HepG2 (cell line): ENCODE data around the gene CNGA2. TPM values are rescaled to one million over a fixed set of nuclear protein-coding genes. Genes with fewer than 3 reads are reported as not detected.

Experiments
- ATAC-seq: fragments of 200-7000 bp; cut with Tn5 transposase; 3 replicates; pipeline ENCODE4 v1.9.1; 2020; ENCODE audit warnings: mild to moderate bottlenecking, moderate library complexity
- BruUV-seq: library from RNA; stranded (reverse); fragments of 400-500 nt; replicated peaks from 2 replicates; lab custom pipeline; 2021; lab: Mats Ljungman, UMichigan
- CTCF ChIA-PET: fragments of 300-600 bp; formaldehyde crosslinking; extraction: SDS; loops from one replicate; lab custom pipeline; 2021; ENCODE audit warnings: low total read pairs, inconsistent platforms, low intra/inter-chr PET ratio; lab: Yijun Ruan, JAX
- POLR2A ChIA-PET: fragments of 350-600 bp; sonication (Branson Sonifier 250); formaldehyde crosslinking; loops from one replicate; lab custom pipeline; 2020; ENCODE audit warnings: antibody characterized with exemption, inconsistent platforms; lab: Yijun Ruan, JAX
- DNase-seq: peaks from one replicate; pipeline ENCODE4 v3.0.0-alpha.2; 2015; ENCODE audit warnings: low spot score
- FAIRE-seq: peaks from 3 replicates; lab custom pipeline; 2011; peaks lifted over from hg19 to GRCh38; lab: Jason Lieb, UNC
- H2AFZ ChIP-seq: one replicate; pipeline ENCODE4 v1.6.1; 2011; ENCODE audit warnings: low read length, inconsistent platforms
- H3K27ac ChIP-seq: fragments of 300-600 bp; 3 replicates; pipeline ENCODE4 v1.8.0; 2011; ENCODE audit warnings: mixed run types, mild to moderate bottlenecking, mixed read lengths, low read length, inconsistent platforms; ENCODE audit not compliant: insufficient read depth; ENCODE audit errors: extremely low read length
- H3K27me3 ChIP-seq, 2 experiments: fragments of 200-600 bp in 1 of 2; 2 replicates in 1 of 2; 3 replicates in 1 of 2; pipeline versions ENCODE4 v1.6.0 to v1.8.0; 2011; ENCODE audit warnings: low read length in 2 of 2, mild to moderate bottlenecking in 2 of 2, moderate library complexity in 2 of 2, inconsistent platforms in 1 of 2; ENCODE audit not compliant: insufficient read depth in 2 of 2, control insufficient read depth in 1 of 2
- H3K36me3 ChIP-seq, 2 experiments: fragments of 200-600 bp in 1 of 2; replicated peaks in 1 of 2; 2 replicates in 1 of 2; 3 replicates in 1 of 2; pipeline versions ENCODE4 v1.5.1 to v1.8.0; 2011; ENCODE audit warnings: low read length in 2 of 2, inconsistent platforms in 1 of 2; ENCODE audit not compliant: insufficient read depth in 2 of 2, control insufficient read depth in 1 of 2
- H3K4me1 ChIP-seq: 2 replicates; pipeline ENCODE4 v1.5.1; 2012; ENCODE audit warnings: low read length, inconsistent platforms; ENCODE audit not compliant: insufficient read depth
- H3K4me2 ChIP-seq: 2 replicates; pipeline ENCODE4 v1.6.0; 2011; ENCODE audit warnings: low read depth, low read length, inconsistent platforms
- H3K4me3 ChIP-seq, 3 experiments: fragments of 200-600 bp in 1 of 3; sonication (generic), shearing (Covaris generic) in 1 of 3; replicated peaks in 1 of 3; 2 replicates each; pipeline ENCODE4 v1.5.1; 2011 to 2016; ENCODE audit warnings: low read length in 3 of 3, inconsistent platforms in 2 of 3, low read depth in 2 of 3, mild to moderate bottlenecking in 2 of 3, control low read depth in 1 of 3, mixed read lengths in 1 of 3; ENCODE audit not compliant: insufficient read depth in 1 of 3
- H3K79me2 ChIP-seq: one replicate; pipeline ENCODE4 v1.6.1; 2011; ENCODE audit warnings: low read length, inconsistent platforms; ENCODE audit not compliant: insufficient read depth
- H3K9ac ChIP-seq: 2 replicates; pipeline ENCODE4 v1.6.0; 2011; ENCODE audit warnings: mild to moderate bottlenecking, low read depth, low read length, inconsistent platforms; ENCODE audit not compliant: insufficient read depth
- H3K9me3 ChIP-seq: 2 replicates; pipeline ENCODE4 v1.5.1; 2012; ENCODE audit warnings: mild to moderate bottlenecking, low read length
- H4K20me1 ChIP-seq: 2 replicates; pipeline ENCODE4 v1.6.0; 2011; ENCODE audit warnings: inconsistent platforms, mild to moderate bottlenecking, low read length, moderate library complexity; ENCODE audit not compliant: insufficient read depth
- HNRNPK ChIP-seq: fragments of 200-400 bp; formaldehyde crosslinking; IDR thresholded peaks from 2 replicates; pipeline ENCODE4 v1.6.1; 2018; ENCODE audit warnings: low read length, low read depth, moderate library complexity, mild to moderate bottlenecking; ENCODE audit not compliant: poor library complexity, severe bottlenecking
- KLF9 ChIP-seq: IDR thresholded peaks from 2 replicates; pipeline ENCODE4 v1.6.1; 2016; ENCODE audit warnings: low read depth
- MED8 ChIP-seq: sonication (generic); formaldehyde crosslinking; IDR thresholded peaks from 2 replicates; pipeline ENCODE4 v1.8.1; 2023; ENCODE audit warnings: mild to moderate bottlenecking, missing genetic modification reagents; ENCODE audit not compliant: insufficient replicate concordance
- MYNN ChIP-seq: sonication (generic); formaldehyde crosslinking; IDR thresholded peaks from 2 replicates; pipeline ENCODE4 v1.4.0; 2020; ENCODE audit warnings: mild to moderate bottlenecking, low read depth, missing genetic modification reagents
- PLRG1 ChIP-seq: fragments of 450-650 bp; conservative IDR thresholded peaks from 2 replicates; pipeline ENCODE4 v1.6.1; 2016
- ZNF660 ChIP-seq: sonication (generic); formaldehyde crosslinking; IDR thresholded peaks from 2 replicates; pipeline ENCODE4 v1.5.1; 2020; ENCODE audit warnings: mild to moderate bottlenecking, low read depth, missing genetic modification reagents, borderline replicate concordance
- ZNF879 ChIP-seq: sonication (generic); formaldehyde crosslinking; IDR thresholded peaks from 2 replicates; pipeline ENCODE4 v1.8.1; 2023; ENCODE audit warnings: missing genetic modification reagents
- ZNF891 ChIP-seq: sonication (generic); formaldehyde crosslinking; IDR thresholded peaks from 2 replicates; pipeline ENCODE4 v1.5.0; 2020; ENCODE audit warnings: mild to moderate bottlenecking, missing genetic modification reagents
- WGBS: methylation state at CpG from one replicate; pipeline ENCODE4 v1.1.6; 2017; ENCODE audit warnings: low lambda C conversion rate; 5-methylcytosine and 5-hydroxymethylcytosine counted together
- in situ Hi-C: cut with HindIII; loops from 2 replicates; pipeline ENCODE4 v1.10.0; 2017; ENCODE audit warnings: low pct_unique_long_range_greater_than_20kb; ENCODE audit not compliant: extremely low pct_ligation_motif_present
- intact Hi-C: fragments of 100-400 bp; cut with micrococcal nuclease; formaldehyde crosslinking; loops from one replicate; pipeline ENCODE4 v1.10.0; 2022; ENCODE audit not compliant: unreplicated experiment
- polyA plus RNA-seq, 8 experiments: library from polyadenylated mRNA; depleted of rRNA in 3 of 8; stranded (reverse) in 7 of 8; unstranded in 1 of 8; fragments of >200 nt; fragmentation: Illumina TruSeq in 4 of 8; extraction: Trizol in 4 of 8; gene quantifications; 2 replicates each; pipeline versions ENCODE4 v1.2.1 to v1.2.3, GENCODE V29; 2011 to 2016; ENCODE audit warnings: low read depth in 4 of 8, missing spikeins in 1 of 8, mixed read lengths in 1 of 8; ENCODE audit not compliant: insufficient read depth in 1 of 8
- total RNA-seq, 5 experiments: library from RNA; depleted of rRNA; stranded (reverse); fragments of >200 nt; fragmentation: Illumina TruSeq; extraction: Trizol; gene quantifications; 2 replicates each; pipeline ENCODE4 v1.2.3, GENCODE V29; 2016; ENCODE audit warnings: low read depth in 1 of 5
- TF ChIP-seq, protein P1 (sequence below): sonication (generic); formaldehyde crosslinking; IDR thresholded peaks from 2 replicates; pipeline ENCODE4 v1.9.0; 2022; ENCODE audit warnings: missing genetic modification reagents, mild to moderate bottlenecking, borderline replicate concordance
- TF ChIP-seq, protein P2 (sequence below): sonication (generic); formaldehyde crosslinking; IDR thresholded peaks from 2 replicates; pipeline ENCODE4 v1.5.0; 2020; ENCODE audit warnings: missing genetic modification reagents
- TF ChIP-seq, protein P3 (sequence below): sonication (generic); formaldehyde crosslinking; IDR thresholded peaks from 2 replicates; pipeline ENCODE4 v1.5.0; 2020; ENCODE audit warnings: missing genetic modification reagents, mild to moderate bottlenecking, borderline replicate concordance
- TF ChIP-seq, protein P4 (sequence below): sonication (generic); formaldehyde crosslinking; IDR thresholded peaks from 2 replicates; pipeline ENCODE4 v1.4.0; 2020; ENCODE audit warnings: missing genetic modification reagents

The CNGA2 gene
- total and polyA plus RNA-seq, 2 of the 13 experiments (the other 11 are each of a cell fraction or from before 2014, with no cell fraction given) = not detected

DNA sequence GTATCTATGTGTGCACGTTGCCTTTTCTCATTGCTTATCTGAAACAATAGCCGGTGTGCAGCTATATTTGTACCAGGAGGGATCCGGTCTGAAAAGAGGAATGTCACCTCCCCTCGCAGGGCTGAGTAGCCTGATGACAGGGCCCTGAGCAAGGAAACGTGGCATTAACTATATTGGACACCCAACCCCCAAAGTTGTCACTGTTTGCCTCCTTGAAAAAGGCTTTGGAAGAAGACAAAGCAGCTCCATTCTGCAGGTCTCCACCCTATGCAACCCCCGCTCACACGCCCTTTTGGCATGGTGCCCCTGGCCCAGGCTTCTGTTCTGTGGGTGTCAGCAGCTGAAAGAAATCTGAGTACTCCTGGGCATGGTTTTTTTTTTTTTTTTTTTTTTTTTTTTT, 31.1 kb upstream of the CNGA2 start:
- H3K36me3 ChIP-seq = no peaks in the 10 kb centered on the region
- TF ChIP-seq, protein P1, sequence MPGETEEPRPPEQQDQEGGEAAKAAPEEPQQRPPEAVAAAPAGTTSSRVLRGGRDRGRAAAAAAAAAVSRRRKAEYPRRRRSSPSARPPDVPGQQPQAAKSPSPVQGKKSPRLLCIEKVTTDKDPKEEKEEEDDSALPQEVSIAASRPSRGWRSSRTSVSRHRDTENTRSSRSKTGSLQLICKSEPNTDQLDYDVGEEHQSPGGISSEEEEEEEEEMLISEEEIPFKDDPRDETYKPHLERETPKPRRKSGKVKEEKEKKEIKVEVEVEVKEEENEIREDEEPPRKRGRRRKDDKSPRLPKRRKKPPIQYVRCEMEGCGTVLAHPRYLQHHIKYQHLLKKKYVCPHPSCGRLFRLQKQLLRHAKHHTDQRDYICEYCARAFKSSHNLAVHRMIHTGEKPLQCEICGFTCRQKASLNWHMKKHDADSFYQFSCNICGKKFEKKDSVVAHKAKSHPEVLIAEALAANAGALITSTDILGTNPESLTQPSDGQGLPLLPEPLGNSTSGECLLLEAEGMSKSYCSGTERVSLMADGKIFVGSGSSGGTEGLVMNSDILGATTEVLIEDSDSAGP = no peak
- TF ChIP-seq HNRNPK (no peak), ZNF879 (CRISPR knock-in tag) (no peak), ZNF660 (CRISPR knock-in tag) (no peak), KLF9 (CRISPR knock-in tag) (no peak), ZNF891 (no peak), MYNN (no peak), MED8 (CRISPR knock-in tag) (no peak), PLRG1 (no peak)
- TF ChIP-seq, protein P2, sequence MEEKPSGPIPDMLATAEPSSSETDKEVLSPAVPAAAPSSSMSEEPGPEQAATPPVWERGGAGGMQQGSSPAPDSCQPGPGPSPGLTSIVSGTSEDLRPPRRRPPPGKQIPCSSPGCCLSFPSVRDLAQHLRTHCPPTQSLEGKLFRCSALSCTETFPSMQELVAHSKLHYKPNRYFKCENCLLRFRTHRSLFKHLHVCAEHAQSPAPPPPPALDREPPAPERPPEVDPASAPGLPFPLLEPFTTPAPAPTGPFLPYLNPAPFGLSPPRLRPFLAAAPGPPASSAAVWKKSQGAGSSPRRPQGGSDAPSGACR (CRISPR knock-in tag) = no peak
- TF ChIP-seq, protein P3, sequence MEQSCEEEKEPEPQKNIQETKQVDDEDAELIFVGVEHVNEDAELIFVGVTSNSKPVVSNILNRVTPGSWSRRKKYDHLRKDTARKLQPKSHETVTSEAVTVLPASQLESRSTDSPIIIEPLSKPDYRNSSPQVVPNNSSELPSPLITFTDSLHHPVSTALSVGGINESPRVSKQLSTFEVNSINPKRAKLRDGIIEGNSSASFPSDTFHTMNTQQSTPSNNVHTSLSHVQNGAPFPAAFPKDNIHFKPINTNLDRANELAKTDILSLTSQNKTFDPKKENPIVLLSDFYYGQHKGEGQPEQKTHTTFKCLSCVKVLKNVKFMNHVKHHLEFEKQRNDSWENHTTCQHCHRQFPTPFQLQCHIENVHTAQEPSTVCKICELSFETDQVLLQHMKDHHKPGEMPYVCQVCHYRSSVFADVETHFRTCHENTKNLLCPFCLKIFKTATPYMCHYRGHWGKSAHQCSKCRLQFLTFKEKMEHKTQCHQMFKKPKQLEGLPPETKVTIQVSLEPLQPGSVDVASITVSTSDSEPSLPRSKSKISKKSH (CRISPR knock-in tag) = no peak
- TF ChIP-seq, protein P4, sequence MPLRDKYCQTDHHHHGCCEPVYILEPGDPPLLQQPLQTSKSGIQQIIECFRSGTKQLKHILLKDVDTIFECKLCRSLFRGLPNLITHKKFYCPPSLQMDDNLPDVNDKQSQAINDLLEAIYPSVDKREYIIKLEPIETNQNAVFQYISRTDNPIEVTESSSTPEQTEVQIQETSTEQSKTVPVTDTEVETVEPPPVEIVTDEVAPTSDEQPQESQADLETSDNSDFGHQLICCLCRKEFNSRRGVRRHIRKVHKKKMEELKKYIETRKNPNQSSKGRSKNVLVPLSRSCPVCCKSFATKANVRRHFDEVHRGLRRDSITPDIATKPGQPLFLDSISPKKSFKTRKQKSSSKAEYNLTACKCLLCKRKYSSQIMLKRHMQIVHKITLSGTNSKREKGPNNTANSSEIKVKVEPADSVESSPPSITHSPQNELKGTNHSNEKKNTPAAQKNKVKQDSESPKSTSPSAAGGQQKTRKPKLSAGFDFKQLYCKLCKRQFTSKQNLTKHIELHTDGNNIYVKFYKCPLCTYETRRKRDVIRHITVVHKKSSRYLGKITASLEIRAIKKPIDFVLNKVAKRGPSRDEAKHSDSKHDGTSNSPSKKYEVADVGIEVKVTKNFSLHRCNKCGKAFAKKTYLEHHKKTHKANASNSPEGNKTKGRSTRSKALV (CRISPR knock-in tag) = no peak
- TF ChIP-seq, all 625 proteins: peak for 0
- Histone ChIP-seq H3K4me2 (no peak overlapping the region), H3K9me3 (no peaks in the 10 kb centered on the region), H2AFZ (no peak overlapping the region), H3K27ac (no peak overlapping the region), H3K4me1 (no peaks in the 10 kb centered on the region), H4K20me1 (no peaks in the 10 kb centered on the region), H3K79me2 (no peaks in the 10 kb centered on the region), H3K9ac (no peak overlapping the region), H3K27me3 (no peaks in the 10 kb centered on the region; a peak in 1 of 5 replicates), H3K4me3 (no peak overlapping the region)
- no peak for ATAC-seq
- intact Hi-C loops = no loop called here
- FAIRE-seq = no peak
- WGBS = 8% methylated on average over 2 of the region's 7 CpGs
- CTCF ChIA-PET = no interaction called here
- no TSS peak for BruUV-seq
- in situ Hi-C loops = no loop called here
- no peak for DNase-seq
- POLR2A ChIA-PET = no interaction called here
